Measurements from ENCODE around the gene LRFN4. TPM values are rescaled to one million over a fixed set of nuclear protein-coding genes. Genes with fewer than 3 reads are reported as not detected.

The LRFN4 gene
- total and polyA plus RNA-seq, 7 donors, result 7.4 to 16.6 (median 10.7) TPM

DNA sequence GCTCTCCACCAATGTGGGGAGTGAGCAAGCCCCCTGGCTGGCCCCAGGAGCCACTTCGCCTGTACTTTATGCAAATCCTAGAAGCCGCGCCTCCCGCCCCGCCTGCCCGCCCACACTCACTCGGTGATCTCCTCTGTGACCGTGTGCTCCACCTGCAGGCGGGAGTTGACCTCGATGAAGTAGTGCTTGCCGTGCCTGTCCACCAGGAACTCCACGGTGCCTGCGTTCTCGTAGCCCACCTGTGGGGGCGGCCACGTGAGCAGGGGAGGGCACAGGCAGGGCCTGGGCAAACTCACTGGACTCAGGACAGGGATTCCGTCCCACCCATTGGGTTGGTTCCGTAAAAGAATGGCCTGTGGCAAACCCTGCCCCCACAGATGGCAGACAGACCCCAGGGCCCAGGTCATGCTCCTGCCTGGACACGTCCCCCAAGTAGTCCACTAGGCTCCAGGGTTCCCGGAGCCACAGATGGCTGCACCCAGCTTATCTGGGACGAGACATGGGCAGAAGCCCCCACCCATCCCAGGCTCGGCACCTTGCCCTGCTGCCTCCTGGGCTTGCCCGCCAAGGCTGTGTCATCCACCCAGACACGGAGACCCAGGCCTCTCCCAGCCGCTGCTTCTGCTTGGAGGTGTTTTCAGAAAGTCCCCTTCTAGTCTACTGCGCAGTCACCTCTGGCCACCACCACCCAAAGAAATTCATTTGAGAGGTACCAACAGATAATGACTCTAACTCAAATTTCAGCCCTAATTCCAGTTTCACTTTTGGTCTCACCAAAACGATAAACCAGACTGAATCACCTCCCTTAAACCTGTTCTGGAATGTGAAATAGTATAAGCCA lies 12.1 kb downstream of the LRFN4 start:
- Histone ChIP-seq H3K27me3 (ENCODE audit: insufficient read depth in 3 of 3, low read length in 2 of 3) (no peaks in the 10 kb centered on the region), H3K36me3 (ENCODE audit: insufficient read depth in 1 of 2, low read depth in 1 of 2) (peaks cover 0 to 28% of the 10 kb centered on the region in 2 donors), H3K4me3 (no peak overlapping the region), H3K9me3 (no peaks in the 10 kb centered on the region), H3K27ac (no peak overlapping the region), H3K4me1 (no peaks in the 10 kb centered on the region)
- DNase-seq, result no peak
- TF ChIP-seq, protein P1, sequence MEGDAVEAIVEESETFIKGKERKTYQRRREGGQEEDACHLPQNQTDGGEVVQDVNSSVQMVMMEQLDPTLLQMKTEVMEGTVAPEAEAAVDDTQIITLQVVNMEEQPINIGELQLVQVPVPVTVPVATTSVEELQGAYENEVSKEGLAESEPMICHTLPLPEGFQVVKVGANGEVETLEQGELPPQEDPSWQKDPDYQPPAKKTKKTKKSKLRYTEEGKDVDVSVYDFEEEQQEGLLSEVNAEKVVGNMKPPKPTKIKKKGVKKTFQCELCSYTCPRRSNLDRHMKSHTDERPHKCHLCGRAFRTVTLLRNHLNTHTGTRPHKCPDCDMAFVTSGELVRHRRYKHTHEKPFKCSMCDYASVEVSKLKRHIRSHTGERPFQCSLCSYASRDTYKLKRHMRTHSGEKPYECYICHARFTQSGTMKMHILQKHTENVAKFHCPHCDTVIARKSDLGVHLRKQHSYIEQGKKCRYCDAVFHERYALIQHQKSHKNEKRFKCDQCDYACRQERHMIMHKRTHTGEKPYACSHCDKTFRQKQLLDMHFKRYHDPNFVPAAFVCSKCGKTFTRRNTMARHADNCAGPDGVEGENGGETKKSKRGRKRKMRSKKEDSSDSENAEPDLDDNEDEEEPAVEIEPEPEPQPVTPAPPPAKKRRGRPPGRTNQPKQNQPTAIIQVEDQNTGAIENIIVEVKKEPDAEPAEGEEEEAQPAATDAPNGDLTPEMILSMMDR (IDR thresholded peaks at IDR 0.05), result no peak
- ATAC-seq, result no peak
- intact Hi-C loops (cut with DNase I), result no loop called here
- 77 to 85% (median 78%) methylated on average over 27 of the region's 27 CpGs for WGBS, 3 donors

DNA sequence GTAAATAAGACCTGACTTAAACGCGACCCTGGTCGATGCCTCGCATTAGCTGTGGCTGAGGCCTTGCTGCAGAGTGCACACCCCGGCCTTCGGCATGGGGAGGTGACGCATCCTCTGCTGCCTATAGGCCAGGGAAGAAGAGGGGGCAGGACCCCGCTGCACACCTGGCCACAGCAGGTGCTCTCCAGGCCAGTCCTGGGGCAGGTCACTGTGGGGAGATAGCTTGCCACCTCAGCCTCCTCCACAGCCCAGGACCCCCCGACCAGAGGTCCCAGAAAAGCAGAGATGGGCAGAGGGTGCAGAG lies 12.7 kb downstream of the LRFN4 start:
- Histone ChIP-seq H3K4me3 (no peak overlapping the region), H3K36me3 (ENCODE audit: insufficient read depth in 1 of 2, low read depth in 1 of 2) (peaks cover 0 to 28% of the 10 kb centered on the region in 2 donors), H3K27ac (no peak overlapping the region), H3K27me3 (ENCODE audit: insufficient read depth in 3 of 3, low read length in 2 of 3) (no peaks in the 10 kb centered on the region), H3K9me3 (no peaks in the 10 kb centered on the region), H3K4me1 (no peaks in the 10 kb centered on the region)
- TF ChIP-seq, protein P1 (IDR thresholded peaks at IDR 0.05), result no peak
- DNase-seq (no peak), ATAC-seq (no peak)
- intact Hi-C loops (cut with DNase I), result no loop called here
- 92 to 95% (median 94%) methylated on average over 9 of the region's 9 CpGs for WGBS, 3 donors

DNA sequence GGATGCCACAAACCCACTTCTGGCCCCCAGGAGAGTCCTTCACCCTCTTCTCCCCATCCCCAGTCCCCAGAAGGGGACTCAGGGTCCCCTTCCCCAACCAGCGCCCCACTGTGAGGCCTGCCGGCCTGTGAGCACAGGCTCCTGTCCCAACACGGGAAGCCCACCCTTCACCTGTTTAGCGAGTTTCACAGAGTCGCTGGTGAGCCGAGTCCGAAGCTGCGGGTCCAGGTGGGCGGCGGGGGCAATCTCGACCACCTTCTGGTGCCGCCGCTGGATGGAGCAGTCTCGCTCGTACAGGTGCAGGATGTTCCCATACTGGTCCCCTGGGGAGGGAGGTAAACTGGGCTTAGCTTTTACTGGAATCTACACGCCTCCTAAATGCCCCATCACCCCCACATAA lies 13.3 kb downstream of the LRFN4 start:
- intact Hi-C loops (cut with DNase I), result no loop called here
- DNase-seq (no peak), ATAC-seq (no peak)
- no peaks in the 10 kb centered on the region for H3K4me1 ChIP-seq
- no peaks in the 10 kb centered on the region for H3K27me3 ChIP-seq (ENCODE audit: insufficient read depth in 3 of 3, low read length in 2 of 3)
- peaks cover 0 to 28% of the 10 kb centered on the region in 2 donors for H3K36me3 ChIP-seq (ENCODE audit: insufficient read depth in 1 of 2, low read depth in 1 of 2)
- H3K4me3 ChIP-seq, result no peak overlapping the region
- no peaks in the 10 kb centered on the region for H3K9me3 ChIP-seq
- TF ChIP-seq, protein P1 (IDR thresholded peaks at IDR 0.05), result no peak
- H3K27ac ChIP-seq, result no peak overlapping the region
- 97% methylated on average over 16 of the region's 16 CpGs for WGBS, 3 donors

DNA sequence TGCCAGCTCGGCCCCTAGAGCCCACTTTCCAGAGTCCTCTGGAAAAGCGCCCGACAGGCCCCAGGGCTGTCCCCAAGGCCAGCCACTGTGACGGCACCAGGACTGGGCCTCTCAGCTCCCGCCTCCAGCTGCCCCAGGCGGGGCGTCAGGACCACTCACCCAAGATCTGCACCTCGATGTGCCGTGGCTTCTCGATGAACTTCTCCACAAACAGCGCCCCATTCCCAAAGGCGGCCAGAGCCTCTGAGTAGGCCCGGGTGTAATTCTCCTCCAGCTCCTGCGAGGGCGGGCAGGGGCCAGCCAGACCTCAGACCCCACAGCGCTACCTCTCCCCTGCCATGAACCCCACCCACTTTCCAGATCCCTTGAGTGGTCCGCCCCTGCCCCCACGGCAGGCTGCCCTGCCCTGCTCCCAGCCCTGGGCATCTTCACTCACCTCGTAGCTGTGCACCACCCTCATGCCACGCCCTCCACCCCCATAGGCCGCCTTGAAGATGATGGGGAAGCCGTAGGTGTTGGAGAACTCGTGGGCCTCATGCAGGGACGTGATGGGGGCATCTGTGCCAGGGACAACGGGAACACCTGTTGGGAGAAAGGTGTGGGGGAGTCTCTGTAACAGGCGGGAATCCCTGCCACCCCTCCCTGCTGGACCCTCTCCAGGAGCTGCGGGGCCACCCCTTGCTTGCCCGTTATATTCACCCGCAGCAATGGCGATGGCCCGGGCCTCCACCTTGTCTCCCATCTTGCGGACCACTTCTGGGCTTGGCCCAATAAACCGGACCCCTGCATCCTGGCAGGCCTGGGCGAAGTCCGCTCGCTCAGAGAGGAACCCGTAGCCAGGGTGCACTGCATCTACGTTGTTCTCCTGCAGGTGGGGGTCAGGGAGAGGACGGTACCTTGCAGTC lies 14.0 kb downstream of the LRFN4 start:
- TF ChIP-seq, protein P1 (IDR thresholded peaks at IDR 0.05), result no peak
- intact Hi-C loops (cut with DNase I), result no loop called here
- H3K36me3 ChIP-seq (ENCODE audit: insufficient read depth in 1 of 2, low read depth in 1 of 2), result peaks cover 0 to 28% of the 10 kb centered on the region in 2 donors
- no peak for DNase-seq
- H3K4me1 ChIP-seq, result no peaks in the 10 kb centered on the region
- ATAC-seq, result no peak
- H3K4me3 ChIP-seq, result no peak overlapping the region
- H3K27ac ChIP-seq, result no peak overlapping the region
- WGBS, 3 donors, result 93 to 95% (median 93%) methylated on average over 38 to 39 of the region's 39 CpGs
- no peaks in the 10 kb centered on the region for H3K27me3 ChIP-seq (ENCODE audit: insufficient read depth in 3 of 3, low read length in 2 of 3)
- no peaks in the 10 kb centered on the region for H3K9me3 ChIP-seq
